DND-41 (cell line): Measurements from ENCODE around the gene CELF1.

Source experiments
- EZH2 ChIP-seq: IDR thresholded peaks from 3 replicates; pipeline ENCODE4 v1.6.1; 2012; ENCODE audit warnings: borderline replicate concordance, low read depth, mild to moderate bottlenecking, moderate library complexity, low read length, inconsistent platforms; ENCODE audit not compliant: severe bottlenecking
- TF ChIP-seq, protein P1 (sequence below): IDR thresholded peaks from 2 replicates; pipeline ENCODE4 v1.5.1; 2012; ENCODE audit warnings: borderline replicate concordance, low read length, moderate library complexity, mild to moderate bottlenecking; ENCODE audit not compliant: poor library complexity, severe bottlenecking; ENCODE audit errors: extremely low read depth

DNA sequence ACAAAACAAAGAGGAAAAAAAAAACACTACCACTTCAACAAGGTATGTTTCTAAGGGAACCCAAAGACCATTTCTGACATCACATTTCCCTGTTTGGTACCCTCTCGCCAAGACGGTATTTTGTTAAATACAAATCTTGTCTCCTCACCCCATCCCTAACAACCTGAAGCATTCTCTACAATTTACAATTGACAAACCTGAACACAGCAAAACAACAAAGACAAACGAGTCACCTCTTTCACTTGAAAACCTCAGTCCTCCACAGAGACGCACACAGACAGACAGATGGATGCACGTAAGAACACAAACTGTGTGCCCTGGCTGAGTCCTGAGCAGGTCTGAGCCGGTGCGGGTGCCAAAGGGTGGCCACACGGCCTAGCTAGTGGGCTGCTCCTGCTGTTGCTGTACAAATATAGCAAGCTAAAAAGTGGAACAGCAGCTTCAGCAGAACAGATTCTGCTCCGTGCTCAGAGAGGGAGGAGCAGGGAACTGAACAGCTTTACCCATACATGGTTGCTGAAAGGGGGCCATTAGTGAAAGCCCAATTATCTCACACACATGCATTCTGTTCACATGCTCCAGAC, 28.5 kb downstream of the CELF1 start:
- TF ChIP-seq, protein P1, sequence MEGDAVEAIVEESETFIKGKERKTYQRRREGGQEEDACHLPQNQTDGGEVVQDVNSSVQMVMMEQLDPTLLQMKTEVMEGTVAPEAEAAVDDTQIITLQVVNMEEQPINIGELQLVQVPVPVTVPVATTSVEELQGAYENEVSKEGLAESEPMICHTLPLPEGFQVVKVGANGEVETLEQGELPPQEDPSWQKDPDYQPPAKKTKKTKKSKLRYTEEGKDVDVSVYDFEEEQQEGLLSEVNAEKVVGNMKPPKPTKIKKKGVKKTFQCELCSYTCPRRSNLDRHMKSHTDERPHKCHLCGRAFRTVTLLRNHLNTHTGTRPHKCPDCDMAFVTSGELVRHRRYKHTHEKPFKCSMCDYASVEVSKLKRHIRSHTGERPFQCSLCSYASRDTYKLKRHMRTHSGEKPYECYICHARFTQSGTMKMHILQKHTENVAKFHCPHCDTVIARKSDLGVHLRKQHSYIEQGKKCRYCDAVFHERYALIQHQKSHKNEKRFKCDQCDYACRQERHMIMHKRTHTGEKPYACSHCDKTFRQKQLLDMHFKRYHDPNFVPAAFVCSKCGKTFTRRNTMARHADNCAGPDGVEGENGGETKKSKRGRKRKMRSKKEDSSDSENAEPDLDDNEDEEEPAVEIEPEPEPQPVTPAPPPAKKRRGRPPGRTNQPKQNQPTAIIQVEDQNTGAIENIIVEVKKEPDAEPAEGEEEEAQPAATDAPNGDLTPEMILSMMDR: no peak
- no peak for TF ChIP-seq EZH2
